Fibroblast of pulmonary artery (primary cell): ENCODE measurements around the gene GRIN2A.

ENCODE experiments used
- DNase-seq: peaks from one replicate; pipeline ENCODE4 v3.0.0-alpha.2; 2010; ENCODE audit warnings: low read depth
- H3K4me3 ChIP-seq: replicated peaks from 2 replicates; pipeline ENCODE4 v1.5.1; 2011; ENCODE audit warnings: low read depth, mild to moderate bottlenecking, control low read depth, low read length, moderate library complexity
- CTCF ChIP-seq: IDR thresholded peaks from 2 replicates; pipeline ENCODE4 v1.5.1; 2011; ENCODE audit warnings: mild to moderate bottlenecking, control low read depth, low read length, inconsistent platforms; ENCODE audit errors: missing control alignments

GRIN2A gene

GRCh38 chr16:10122546-10122945 lies 59.7 kb downstream of the GRIN2A start:
- no peak overlapping the region for H3K4me3 ChIP-seq
- DNase-seq, result no peak
- TF ChIP-seq CTCF, result no peak

DNA sequence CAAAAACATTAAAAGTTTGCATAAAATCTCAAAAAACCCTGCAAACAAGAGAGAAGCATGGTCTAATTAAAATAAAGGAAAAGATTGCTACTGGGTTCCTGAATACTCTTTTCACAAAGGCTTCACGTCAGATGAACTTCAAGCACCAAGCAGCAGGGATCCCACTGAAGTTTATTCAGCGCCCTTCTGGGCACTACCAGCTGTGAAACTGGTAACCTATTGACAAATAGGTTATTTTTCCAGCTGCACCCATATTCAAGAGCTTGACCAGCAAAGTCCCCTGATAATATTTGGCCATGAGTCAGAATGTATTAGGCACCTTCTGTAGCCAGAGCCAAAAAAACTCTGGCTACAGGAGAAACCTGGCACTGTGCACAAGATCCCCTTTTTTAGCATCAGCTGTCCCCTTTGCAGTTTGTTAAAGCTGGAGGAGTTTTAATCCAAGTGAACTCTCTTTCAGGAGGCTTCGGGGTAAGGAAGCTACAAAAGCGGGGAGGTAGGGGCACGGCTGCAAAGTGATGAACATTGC lies 60.3 kb downstream of the GRIN2A start:
- no peak for DNase-seq
- no peak overlapping the region for H3K4me3 ChIP-seq
- no peak for TF ChIP-seq CTCF

GRCh38 chr16:10121491-10121890 lies 60.7 kb downstream of the GRIN2A start:
- TF ChIP-seq CTCF, result no peak
- no peak overlapping the region for H3K4me3 ChIP-seq
- peak; percentile 3 for DNase-seq

DNA sequence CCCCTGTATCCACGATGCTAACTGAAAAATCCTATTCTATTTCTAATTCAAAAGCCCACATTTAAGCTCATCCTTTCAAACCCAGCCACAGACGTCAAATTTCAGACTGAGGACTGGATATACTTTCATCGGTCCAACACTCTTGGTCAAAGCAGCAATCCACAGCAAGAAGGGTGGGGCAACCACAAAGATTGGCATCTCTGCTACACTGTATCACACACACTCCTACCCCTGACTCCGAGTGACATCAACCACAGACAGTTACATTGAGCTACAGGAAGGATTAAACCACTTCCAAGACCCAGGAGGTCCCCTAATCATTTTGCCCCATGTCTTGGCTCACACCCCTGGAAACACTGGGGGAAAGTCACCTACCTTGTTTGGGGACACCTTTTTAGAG lies 61.3 kb downstream of the GRIN2A start:
- TF ChIP-seq CTCF, result no peak
- no peak for DNase-seq
- H3K4me3 ChIP-seq, result no peak overlapping the region

DNA sequence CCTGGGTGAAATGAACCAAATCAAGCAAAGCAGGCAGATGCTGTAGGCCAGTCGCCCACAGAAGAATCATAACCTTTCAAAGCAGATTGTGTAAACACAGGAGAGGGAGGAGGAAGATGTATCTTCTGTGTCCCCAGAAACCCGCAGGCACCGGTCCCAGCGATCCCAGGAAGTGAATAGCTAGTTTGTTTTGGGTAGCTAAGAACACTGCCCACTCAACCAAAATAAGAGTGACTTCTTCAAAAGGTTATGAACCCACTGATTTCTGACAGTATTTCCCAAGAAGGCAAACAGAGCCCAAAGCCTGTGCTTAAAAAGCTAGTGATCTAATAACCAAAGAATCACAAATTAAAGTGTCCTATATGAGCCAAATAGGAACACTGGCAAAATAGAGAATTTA lies 67.8 kb downstream of the GRIN2A start:
- DNase-seq, result no peak
- H3K4me3 ChIP-seq, result no peak overlapping the region
- TF ChIP-seq CTCF, result no peak

- H3K4me3 ChIP-seq, result no peak overlapping the region
- DNase-seq, result no peak
- no peak for TF ChIP-seq CTCF
Observed at GRCh38 chr16:10113248-10113647, 69.0 kb downstream of the GRIN2A start.

- no peak overlapping the region for H3K4me3 ChIP-seq
- no peak for DNase-seq
- no peak for TF ChIP-seq CTCF
Observed at GRCh38 chr16:10112021-10112420, 70.2 kb downstream of the GRIN2A start.
